K562 (cell line): Measurements from ENCODE around the gene RTN4. TPM values are rescaled to one million over a fixed set of nuclear protein-coding genes. Genes with fewer than 3 reads are reported as not detected.

Source experiments
- ATAC-seq: fragments of 200-7000 bp; cut with Tn5 transposase; 3 replicates; pipeline ENCODE4 v1.9.1; 2020; ENCODE audit warnings: moderate library complexity
- BruUV-seq: library from RNA; stranded (reverse); fragments of 400-500 nt; replicated peaks from 2 replicates; lab custom pipeline; 2021; lab: Mats Ljungman, UMichigan
- CTCF ChIA-PET: fragments of 300-600 bp; formaldehyde crosslinking; extraction: SDS; loops from one replicate; lab custom pipeline; 2021; ENCODE audit warnings: low intra/inter-chr PET ratio; lab: Yijun Ruan, JAX
- POLR2A ChIA-PET: fragments of 300-600, 350-650 bp; sonication (Branson Sonifier 250); formaldehyde crosslinking; extraction: SDS; loops from one replicate; lab custom pipeline; 2021; ENCODE audit warnings: antibody characterized with exemption, inconsistent platforms; lab: Yijun Ruan, JAX
- DNase-seq, 4 experiments: peaks; one replicate each; pipeline versions ENCODE4 v3.0.0 to v3.0.0-alpha.2; 2011 to 2018; ENCODE audit warnings: low spot score in 3 of 4, mixed read lengths in 3 of 4; ENCODE audit errors: extremely low read depth in 1 of 4
- FAIRE-seq: peaks from 2 replicates; lab custom pipeline; 2011; peaks lifted over from hg19 to GRCh38; lab: Jason Lieb, UNC
- H2AFZ ChIP-seq: 2 replicates; pipeline ENCODE4 v1.6.0; 2011; ENCODE audit warnings: low read depth, low read length, control low read depth, inconsistent platforms
- H3K27ac ChIP-seq: fragments of 200-600 bp; 3 replicates; pipeline ENCODE4 v1.8.0; 2011; ENCODE audit warnings: low read depth, mild to moderate bottlenecking, control low read depth, inconsistent platforms, low read length, moderate library complexity, mixed read lengths; ENCODE audit errors: extremely low read depth
- H3K27me3 ChIP-seq, 2 experiments: fragments of 300-600 bp in 1 of 2; 2 replicates in 1 of 2; 3 replicates in 1 of 2; pipeline versions ENCODE4 v1.6.0 to v1.8.0; 2011; ENCODE audit warnings: inconsistent platforms in 2 of 2, low read length in 2 of 2, mild to moderate bottlenecking in 1 of 2, mixed read lengths in 1 of 2, moderate library complexity in 1 of 2; ENCODE audit not compliant: control insufficient read depth in 2 of 2, insufficient read depth in 2 of 2
- H3K36me3 ChIP-seq: fragments of 300-600 bp; 3 replicates; pipeline ENCODE4 v1.8.0; 2011; ENCODE audit warnings: mild to moderate bottlenecking, low read length, inconsistent platforms; ENCODE audit not compliant: control insufficient read depth, insufficient read depth
- H3K4me1 ChIP-seq, 2 experiments: fragments of 200-600 bp in 1 of 2; replicated peaks in 1 of 2; 2 replicates in 1 of 2; 3 replicates in 1 of 2; pipeline versions ENCODE4 v1.5.1 to v1.8.0; 2011; ENCODE audit warnings: inconsistent platforms in 2 of 2, low read length in 2 of 2, mild to moderate bottlenecking in 1 of 2, mixed read lengths in 1 of 2, moderate library complexity in 1 of 2; ENCODE audit not compliant: control insufficient read depth in 2 of 2, insufficient read depth in 2 of 2
- H3K4me2 ChIP-seq: 2 replicates; pipeline ENCODE4 v1.6.1; 2011; ENCODE audit warnings: low read length, control low read depth, inconsistent platforms, mixed read lengths; ENCODE audit not compliant: insufficient read depth
- H3K4me3 ChIP-seq: fragments of 200-600 bp; sonication (generic), shearing (Covaris generic); 2 replicates; pipeline ENCODE4 v1.5.1; 2016; ENCODE audit warnings: control low read depth, inconsistent platforms
- H3K79me2 ChIP-seq: fragments of 200-600 bp; 3 replicates; pipeline ENCODE4 v1.8.0; 2011; ENCODE audit warnings: low read length, inconsistent platforms; ENCODE audit not compliant: control insufficient read depth, insufficient read depth
- H3K9ac ChIP-seq, 2 experiments: 2 replicates each; pipeline versions ENCODE4 v1.6.0 to v1.6.1; 2011; ENCODE audit warnings: low read depth in 2 of 2, low read length in 2 of 2, control low read depth in 1 of 2, inconsistent platforms in 1 of 2, mild to moderate bottlenecking in 1 of 2, mixed read lengths in 1 of 2; ENCODE audit not compliant: insufficient read depth in 1 of 2
- H3K9me1 ChIP-seq: one replicate; pipeline ENCODE4 v1.6.0; 2011; ENCODE audit warnings: inconsistent platforms, mild to moderate bottlenecking, low read length, moderate library complexity; ENCODE audit not compliant: control insufficient read depth, insufficient read depth
- H3K9me3 ChIP-seq: replicated peaks from 2 replicates; pipeline ENCODE4 v1.5.1; 2011; ENCODE audit warnings: low read depth, low read length, inconsistent platforms; ENCODE audit not compliant: control insufficient read depth, insufficient read depth
- H4K20me1 ChIP-seq: replicated peaks from 2 replicates; pipeline ENCODE4 v1.6.1; 2011; ENCODE audit warnings: low read length, inconsistent platforms, mixed read lengths; ENCODE audit not compliant: control insufficient read depth, insufficient read depth
- KDM4B ChIP-seq, 2 experiments: fragments of 450-650 bp in 1 of 2; sonication (generic) in 1 of 2; IDR thresholded peaks; 2 replicates each; pipeline ENCODE4 v1.6.1; 2016 to 2017; ENCODE audit warnings: borderline replicate concordance in 2 of 2, antibody characterized with exemption in 1 of 2, low read depth in 1 of 2, mild to moderate bottlenecking in 1 of 2
- POLR2AphosphoS2 ChIP-seq: IDR thresholded peaks from 2 replicates; pipeline ENCODE4 v1.6.1; 2012; ENCODE audit warnings: low read length, improper control_type of control experiment
- RBM22 ChIP-seq: fragments of 200-400 bp; formaldehyde crosslinking; IDR thresholded peaks from 2 replicates; pipeline ENCODE4 v1.6.1; 2018; ENCODE audit warnings: low read length, low read depth; ENCODE audit not compliant: poor library complexity, severe bottlenecking
- RUNX1 ChIP-seq: sonication (generic); IDR thresholded peaks from 2 replicates; pipeline ENCODE4 v1.6.1; 2016; ENCODE audit warnings: antibody characterized with exemption, low read depth
- WGBS: fragments of 100-300 bp; shearing (Covaris generic); methylation state at CpG from one replicate; pipeline ENCODE4 v1.1.6; 2016; ENCODE audit warnings: low coverage, mixed read lengths; ENCODE audit not compliant: insufficient coverage; ENCODE audit errors: missing lambda C conversion rate; 5-methylcytosine and 5-hydroxymethylcytosine counted together
- in situ Hi-C: fragments of 300-500 bp; cut with MboI; formaldehyde crosslinking; loops from 4 replicates; pipeline ENCODE4 v1.15.0; 2018; ENCODE audit warnings: inconsistent platforms, mixed read lengths
- intact Hi-C: fragments of 100-400 bp; cut with micrococcal nuclease; formaldehyde crosslinking; loops from 2 replicates; pipeline ENCODE4 v1.14.2; 2022
- polyA plus RNA-seq, 8 experiments: library from polyadenylated mRNA; depleted of rRNA in 4 of 8; stranded (reverse) in 5 of 8; unstranded in 3 of 8; fragments of >200 nt; fragmentation: Nextera tagmentation in 2 of 8; fragmentation: Illumina TruSeq in 1 of 8; extraction: Ambion mirVana in 2 of 8; extraction: Trizol in 1 of 8; gene quantifications; 2 replicates each; pipeline versions ENCODE4 v1.2.1 to v1.2.3, GENCODE V29; 2011 to 2014; ENCODE audit warnings: inconsistent platforms in 1 of 8, missing spikeins in 1 of 8
- total RNA-seq, 7 experiments: library from RNA; depleted of rRNA in 6 of 7; stranded (reverse); fragments of >200 nt in 6 of 7; fragmentation: Illumina TruSeq in 2 of 7; extraction: Trizol in 2 of 7; gene quantifications; 2 replicates each; pipeline versions ENCODE4 v1.2.1 to v1.2.3, GENCODE V29; 2011 to 2021; ENCODE audit warnings: low replicate concordance in 1 of 7
- TF ChIP-seq, protein P1 (sequence below), 2 experiments: fragments of 450-650 bp in 1 of 2; IDR thresholded peaks; 2 replicates each; pipeline ENCODE4 v1.6.1; 2011 to 2017; ENCODE audit warnings: low read depth in 2 of 2, antibody characterized with exemption in 1 of 2, borderline replicate concordance in 1 of 2, low read length in 1 of 2, mild to moderate bottlenecking in 1 of 2, mixed read lengths in 1 of 2; ENCODE audit not compliant: control insufficient read depth in 1 of 2

The RTN4 gene
- total and polyA plus RNA-seq, 9 of the 15 experiments (the other 6 are each of a cell fraction or from before 2014, with no cell fraction given): 73.0 to 248 (median 116) TPM

GRCh38 chr2:55018619-55019018 is 31.6 kb downstream of the RTN4 start:
- 0 out of 2 replicates have a peak, but pooled peaks have one; percentile 12 for TF ChIP-seq POLR2AphosphoS2
- TF ChIP-seq RUNX1: no peak
- no peak for TF ChIP-seq KDM4B (IDR thresholded peaks at IDR 0.05; ENCODE audit: borderline replicate concordance in 2 of 2, low read depth in 1 of 2)
- TF ChIP-seq, protein P1, sequence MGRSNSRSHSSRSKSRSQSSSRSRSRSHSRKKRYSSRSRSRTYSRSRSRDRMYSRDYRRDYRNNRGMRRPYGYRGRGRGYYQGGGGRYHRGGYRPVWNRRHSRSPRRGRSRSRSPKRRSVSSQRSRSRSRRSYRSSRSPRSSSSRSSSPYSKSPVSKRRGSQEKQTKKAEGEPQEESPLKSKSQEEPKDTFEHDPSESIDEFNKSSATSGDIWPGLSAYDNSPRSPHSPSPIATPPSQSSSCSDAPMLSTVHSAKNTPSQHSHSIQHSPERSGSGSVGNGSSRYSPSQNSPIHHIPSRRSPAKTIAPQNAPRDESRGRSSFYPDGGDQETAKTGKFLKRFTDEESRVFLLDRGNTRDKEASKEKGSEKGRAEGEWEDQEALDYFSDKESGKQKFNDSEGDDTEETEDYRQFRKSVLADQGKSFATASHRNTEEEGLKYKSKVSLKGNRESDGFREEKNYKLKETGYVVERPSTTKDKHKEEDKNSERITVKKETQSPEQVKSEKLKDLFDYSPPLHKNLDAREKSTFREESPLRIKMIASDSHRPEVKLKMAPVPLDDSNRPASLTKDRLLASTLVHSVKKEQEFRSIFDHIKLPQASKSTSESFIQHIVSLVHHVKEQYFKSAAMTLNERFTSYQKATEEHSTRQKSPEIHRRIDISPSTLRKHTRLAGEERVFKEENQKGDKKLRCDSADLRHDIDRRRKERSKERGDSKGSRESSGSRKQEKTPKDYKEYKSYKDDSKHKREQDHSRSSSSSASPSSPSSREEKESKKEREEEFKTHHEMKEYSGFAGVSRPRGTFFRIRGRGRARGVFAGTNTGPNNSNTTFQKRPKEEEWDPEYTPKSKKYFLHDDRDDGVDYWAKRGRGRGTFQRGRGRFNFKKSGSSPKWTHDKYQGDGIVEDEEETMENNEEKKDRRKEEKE (IDR thresholded peaks at IDR 0.05; ENCODE audit: borderline replicate concordance in 1 of 2, control insufficient read depth in 1 of 2, low read depth in 2 of 2, low read length in 1 of 2): no peak
- peak; percentile 51 for TF ChIP-seq RBM22
- DNase-seq (no peak), ATAC-seq (no peak), FAIRE-seq (no peak)
- Histone ChIP-seq H3K4me1 (peaks cover 0 to 9% of the 10 kb centered on the region in 2 experiments; a peak in 2 of 5 replicates), H3K9me3 (no peaks in the 10 kb centered on the region), H3K27me3 (no peaks in the 10 kb centered on the region), H3K9ac (no peak overlapping the region), H3K9me1 (peaks cover 9% of the 10 kb centered on the region), H2AFZ (no peak overlapping the region), H3K79me2 (peaks cover 100% of the 10 kb centered on the region), H3K4me3 (no peak overlapping the region), H3K27ac (no peak overlapping the region), H4K20me1 (peaks cover 23% of the 10 kb centered on the region), H3K4me2 (no peak overlapping the region), H3K36me3 (peaks cover 36% of the 10 kb centered on the region)
- 100% methylated on average over 1 of the region's 1 CpG for WGBS
- in situ Hi-C loops: no loop called here
- intact Hi-C loops: no loop called here
- ChIA-PET CTCF (no interaction called here), POLR2A (interaction anchor here (0.7 to 1.8 kb wide), 6 partner anchors 10 to 176 kb away, joined by 3 to 6 read pairs (median 4); partner anchors contain the start of gene RTN4)
- BruUV-seq: no TSS peak
